Measurements from ENCODE around the gene CCDC167. TPM values are rescaled to one million over a fixed set of nuclear protein-coding genes. Genes with fewer than 3 reads are reported as not detected.

CCDC167 gene
- total and polyA plus RNA-seq, 10 of the 15 experiments (the other 5 are each of a cell fraction or from before 2014, with no cell fraction given): 74.9 to 380 (median 137) TPM

- Histone ChIP-seq H2AFZ (ENCODE audit: control insufficient read depth, low read depth, low read length) (no peak overlapping the region), H3K9me3 (replicated peaks; ENCODE audit: control insufficient read depth, insufficient read depth, low read length) (no peaks in the 10 kb centered on the region), H3K27ac (ENCODE audit: control insufficient read depth, insufficient read depth) (no peak overlapping the region), H3K4me1 (ENCODE audit: control insufficient read depth, insufficient read depth, low read length) (peaks cover 21% of the 10 kb centered on the region), H3K4me2 (ENCODE audit: control insufficient read depth, insufficient read depth) (no peak overlapping the region), H3K4me3 (no peak overlapping the region), H3K36me3 (ENCODE audit: control insufficient read depth in 2 of 2, insufficient read depth in 2 of 2, low read length in 1 of 2) (no peaks in the 10 kb centered on the region), H4K20me1 (ENCODE audit: control insufficient read depth, insufficient read depth) (no peaks in the 10 kb centered on the region), H3K79me2 (ENCODE audit: control insufficient read depth, insufficient read depth, low read length) (no peaks in the 10 kb centered on the region), H3K27me3 (replicated peaks in 1 of 2; ENCODE audit: control insufficient read depth in 2 of 2, insufficient read depth in 2 of 2, low read length in 1 of 2) (no peaks in the 10 kb centered on the region), H3K9ac (ENCODE audit: control insufficient read depth, insufficient read depth, low read length) (no peak overlapping the region)
- WGBS (ENCODE audit: insufficient coverage, insufficient replicate concordance, low lambda C conversion rate, missing lambda C conversion rate): 86% methylated on average over 4 of the region's 4 CpGs
- ChIA-PET RAD21 (ENCODE audit: unreplicated experiment) (interaction anchor here (0.9 kb wide), 1 partner anchor 22 kb away, joined by 8 read pairs; no protein-coding TSS in a partner anchor), SMC1A (ENCODE audit: uncharacterized antibody, unreplicated experiment) (interaction anchor here (15.4 kb wide), 1 partner anchor 20 kb away, joined by 232 read pairs; no protein-coding TSS in a partner anchor), POLR2A (interaction anchor here (1.0 to 1.6 kb wide), 4 partner anchors 14 to 37 kb away, joined by 3 to 5 read pairs (median 4); no protein-coding TSS in a partner anchor), CTCF (interaction anchor here (2.9 to 16.5 kb wide), 2 partner anchors 10 to 19 kb away, joined by 8 to 235 read pairs; no protein-coding TSS in a partner anchor)
- intact Hi-C loops (cut with micrococcal nuclease; ENCODE audit: unreplicated experiment) (no loop called here), in situ Hi-C loops (cut with MboI) (no loop called here)
- TF ChIP-seq BMI1 (IDR thresholded peaks at IDR 0.05; ENCODE audit: borderline replicate concordance) (no peak), ZSCAN29 (IDR thresholded peaks at IDR 0.05) (no peak), EED (IDR thresholded peaks at IDR 0.05; ENCODE audit: low read depth) (no peak), RELB (IDR thresholded peaks at IDR 0.05; ENCODE audit: low read depth) (no peak), ATF2 (IDR thresholded peaks at IDR 0.05; ENCODE audit: low read length) (no peak), JUND (IDR thresholded peaks at IDR 0.05; ENCODE audit: low read depth, low read length) (no peak), SIX5 (IDR thresholded peaks at IDR 0.05; ENCODE audit: low read depth, low read length, severe bottlenecking) (no peak), FOXM1 (IDR thresholded peaks at IDR 0.05; ENCODE audit: low read depth, low read length) (no peak)
- TF ChIP-seq, protein P1, sequence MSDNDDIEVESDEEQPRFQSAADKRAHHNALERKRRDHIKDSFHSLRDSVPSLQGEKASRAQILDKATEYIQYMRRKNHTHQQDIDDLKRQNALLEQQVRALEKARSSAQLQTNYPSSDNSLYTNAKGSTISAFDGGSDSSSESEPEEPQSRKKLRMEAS (IDR thresholded peaks at IDR 0.05; ENCODE audit: low read depth, low read length): no peak
- no peak for DNase-seq (ENCODE audit: low read depth, low spot score)
- BruUV-seq (replicated peaks): no TSS peak
- ATAC-seq: no peak
- no peak for FAIRE-seq
Measured at GRCh38 chr6:37543361-37543760, 43.7 kb upstream of the CCDC167 start.
